DND-41 (cell line): ENCODE results near the gene KASH5.
A peak's percentile ranks its signal among the peaks of the same experiment; 100 is the strongest.

Source experiments
- ATAC-seq: fragments of 200-7000 bp; cut with Tn5 transposase; 3 replicates; pipeline ENCODE4 v1.9.1; 2021; ENCODE audit warnings: low read depth; ENCODE audit not compliant: insufficient read depth
- DNase-seq: peaks from one replicate; pipeline ENCODE4 v3.0.0-alpha.2; 2020
- H2AFZ ChIP-seq: 2 replicates; pipeline ENCODE4 v1.6.0; 2012; ENCODE audit warnings: low read depth, low read length
- H3K27ac ChIP-seq: 2 replicates; pipeline ENCODE4 v1.5.1; 2012; ENCODE audit warnings: low read length, inconsistent platforms
- H3K27me3 ChIP-seq: fragments of 200-600 bp; sonication (generic); 2 replicates; pipeline ENCODE4 v1.6.0; 2012; ENCODE audit warnings: low read length, mild to moderate bottlenecking, inconsistent platforms; ENCODE audit not compliant: insufficient read depth, poor library complexity
- H3K36me3 ChIP-seq: 2 replicates; pipeline ENCODE4 v1.5.1; 2012; ENCODE audit warnings: low read length, inconsistent platforms; ENCODE audit not compliant: insufficient read depth
- H3K4me1 ChIP-seq: 2 replicates; pipeline ENCODE4 v1.5.1; 2012; ENCODE audit warnings: mild to moderate bottlenecking, low read length; ENCODE audit not compliant: insufficient read depth
- H3K4me2 ChIP-seq: 2 replicates; pipeline ENCODE4 v1.6.0; 2012; ENCODE audit warnings: mild to moderate bottlenecking, moderate library complexity, low read length, inconsistent platforms; ENCODE audit not compliant: insufficient read depth
- H3K4me3 ChIP-seq, 2 experiments: fragments of 200-600 bp in 1 of 2; shearing (Covaris generic) in 1 of 2; 2 replicates each; pipeline ENCODE4 v1.5.1; 2012 to 2016; ENCODE audit warnings: inconsistent platforms in 2 of 2, low read length in 2 of 2, mild to moderate bottlenecking in 2 of 2, low read depth in 1 of 2, moderate library complexity in 1 of 2
- H3K79me2 ChIP-seq: 2 replicates; pipeline ENCODE4 v1.6.0; 2012; ENCODE audit warnings: low read length, inconsistent platforms; ENCODE audit not compliant: insufficient read depth
- H3K9ac ChIP-seq: 2 replicates; pipeline ENCODE4 v1.6.0; 2012; ENCODE audit warnings: low read depth, mild to moderate bottlenecking, inconsistent platforms, low read length, moderate library complexity
- H3K9me3 ChIP-seq: 2 replicates; pipeline ENCODE4 v1.5.1; 2012; ENCODE audit warnings: low read length, moderate library complexity, mild to moderate bottlenecking, inconsistent platforms; ENCODE audit not compliant: insufficient read depth, severe bottlenecking
- H4K20me1 ChIP-seq: 2 replicates; pipeline ENCODE4 v1.6.0; 2012; ENCODE audit warnings: low read length; ENCODE audit not compliant: insufficient read depth
- CTCF ChIP-seq: IDR thresholded peaks from 2 replicates; pipeline ENCODE4 v1.5.1; 2012; ENCODE audit warnings: borderline replicate concordance, low read length, moderate library complexity, mild to moderate bottlenecking; ENCODE audit not compliant: poor library complexity, severe bottlenecking; ENCODE audit errors: extremely low read depth
- EZH2 ChIP-seq: IDR thresholded peaks from 3 replicates; pipeline ENCODE4 v1.6.1; 2012; ENCODE audit warnings: borderline replicate concordance, low read depth, mild to moderate bottlenecking, moderate library complexity, low read length, inconsistent platforms; ENCODE audit not compliant: severe bottlenecking

KASH5 gene

GRCh38 chr19:49390929-49391359, 2.9 kb downstream of the KASH5 start:
- Histone ChIP-seq H3K27me3 (no peaks in the 10 kb centered on the region), H3K4me2 (no peak overlapping the region), H3K36me3 (no peaks in the 10 kb centered on the region), H3K9ac (no peak overlapping the region), H3K79me2 (no peaks in the 10 kb centered on the region), H3K4me3 (no peak overlapping the region), H4K20me1 (no peaks in the 10 kb centered on the region), H3K9me3 (no peaks in the 10 kb centered on the region), H3K27ac (no peak overlapping the region), H3K4me1 (no peaks in the 10 kb centered on the region), H2AFZ (no peak overlapping the region)
- ATAC-seq = no peak
- no peak for DNase-seq
- no peak for TF ChIP-seq EZH2
- TF ChIP-seq CTCF = no peak

DNA sequence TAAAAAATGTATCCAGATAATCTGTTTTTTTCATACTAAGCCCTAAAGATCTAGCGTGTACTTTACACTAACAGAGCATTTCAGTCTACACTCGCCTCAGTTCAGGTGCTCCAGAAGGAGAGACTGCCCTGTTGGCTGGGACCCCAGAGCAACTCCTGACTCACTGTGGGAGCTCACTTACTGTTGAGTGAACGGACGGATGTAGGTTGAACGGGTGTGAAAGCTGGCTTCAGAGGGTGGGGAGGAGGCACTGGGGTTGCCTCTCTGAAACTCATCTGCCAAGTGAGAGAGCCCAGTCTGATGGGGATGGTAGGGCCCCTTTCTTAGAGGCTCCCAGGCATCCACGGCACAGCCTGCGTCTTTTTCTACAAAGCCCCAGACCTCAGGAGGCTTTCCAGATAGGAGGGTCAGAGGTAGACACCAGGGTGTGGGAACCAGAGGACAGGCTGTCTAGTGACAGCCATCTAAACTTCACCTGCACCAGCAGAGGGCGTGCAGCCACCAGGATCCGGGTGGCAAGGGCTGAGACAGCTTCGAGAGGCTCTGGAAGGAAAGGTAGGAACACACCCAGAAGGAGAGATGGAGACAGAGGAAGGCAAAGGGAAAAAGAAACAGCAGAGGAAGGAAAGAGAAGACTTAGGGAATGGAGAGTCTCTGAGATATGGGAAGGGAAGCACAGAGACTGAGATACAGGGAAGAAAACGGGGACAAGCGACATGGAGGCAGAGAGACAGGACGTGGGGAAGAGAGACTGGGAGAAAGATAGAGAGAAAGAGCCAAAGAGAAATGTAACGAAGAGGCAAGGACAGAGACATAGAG, 3.7 kb downstream of the KASH5 start:
- Histone ChIP-seq H2AFZ (0 out of 2 replicates have a peak overlapping the region, but pooled peaks have one; percentile 19), H4K20me1 (no peaks in the 10 kb centered on the region), H3K9ac (no peak overlapping the region), H3K4me3 (no peak overlapping the region), H3K4me1 (no peaks in the 10 kb centered on the region), H3K36me3 (no peaks in the 10 kb centered on the region), H3K27me3 (no peaks in the 10 kb centered on the region), H3K79me2 (no peaks in the 10 kb centered on the region), H3K4me2 (no peak overlapping the region), H3K27ac (no peak overlapping the region), H3K9me3 (no peaks in the 10 kb centered on the region)
- ATAC-seq (peak; percentile 95), DNase-seq (peak; percentile 72)
- TF ChIP-seq CTCF (peak; percentile 88), EZH2 (no peak)

GRCh38 chr19:49393881-49394280, 5.8 kb downstream of the KASH5 start:
- Histone ChIP-seq H4K20me1 (no peaks in the 10 kb centered on the region), H3K36me3 (no peaks in the 10 kb centered on the region), H3K9me3 (no peaks in the 10 kb centered on the region), H3K4me2 (no peak overlapping the region), H3K4me1 (no peaks in the 10 kb centered on the region), H3K27me3 (no peaks in the 10 kb centered on the region), H3K79me2 (no peaks in the 10 kb centered on the region), H2AFZ (no peak overlapping the region), H3K9ac (no peak overlapping the region), H3K4me3 (no peak overlapping the region), H3K27ac (no peak overlapping the region)
- DNase-seq = no peak
- ATAC-seq = no peak
- TF ChIP-seq EZH2 = no peak
- no peak for TF ChIP-seq CTCF
